Fibroblast of the aortic adventitia (primary cell): ENCODE results near the gene CSNK2A3. TPM values are rescaled to one million over a fixed set of nuclear protein-coding genes. Genes with fewer than 3 reads are reported as not detected.

Experiments used
- DNase-seq: peaks from one replicate; pipeline ENCODE4 v3.0.0-alpha.2; 2010; ENCODE audit warnings: low read depth
- H3K4me3 ChIP-seq: 2 replicates; pipeline ENCODE4 v1.5.1; 2011; ENCODE audit warnings: low read depth, mild to moderate bottlenecking, control low read depth, low read length, moderate library complexity
- total RNA-seq: library from RNA; depleted of rRNA; stranded (reverse); fragments of >200 nt; gene quantifications from 2 replicates; pipeline ENCODE4 v1.2.3, GENCODE V29; 2012; ENCODE audit warnings: low replicate concordance
- TF ChIP-seq, protein P1 (sequence below): IDR thresholded peaks from 2 replicates; pipeline ENCODE4 v1.5.1; 2011; ENCODE audit warnings: mild to moderate bottlenecking, low read length, control low read depth, inconsistent platforms; ENCODE audit not compliant: insufficient read depth

Gene CSNK2A3
- total RNA-seq, 1 donor: 1.6 TPM

DNA sequence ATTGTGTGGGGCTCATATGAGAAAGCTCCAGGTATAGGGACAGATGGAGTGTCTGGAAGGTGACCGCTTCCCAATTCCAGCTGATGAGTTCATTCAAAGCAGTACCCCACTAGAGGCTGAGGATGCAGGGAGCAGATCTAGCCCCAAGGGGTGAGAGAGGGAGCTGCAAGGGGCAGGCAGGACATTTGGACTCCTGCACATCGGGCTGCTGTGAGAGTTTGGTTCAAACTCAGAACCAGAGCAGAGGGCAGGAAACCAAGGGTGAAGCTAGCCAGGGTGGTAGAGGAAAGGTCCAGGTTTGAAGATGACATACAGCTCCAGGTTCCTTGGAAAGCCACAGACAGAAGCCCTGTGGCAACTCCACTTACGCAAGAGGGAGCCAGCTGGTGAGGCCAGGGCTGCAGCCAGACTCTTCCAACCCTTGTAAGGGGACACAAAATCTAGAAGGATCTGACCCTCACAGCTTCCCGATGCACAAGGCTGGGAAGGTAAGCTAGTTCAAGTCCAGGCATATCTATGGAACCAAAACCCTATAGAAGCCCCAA is 1.9 kb downstream of the CSNK2A3 start:
- TF ChIP-seq, protein P1, sequence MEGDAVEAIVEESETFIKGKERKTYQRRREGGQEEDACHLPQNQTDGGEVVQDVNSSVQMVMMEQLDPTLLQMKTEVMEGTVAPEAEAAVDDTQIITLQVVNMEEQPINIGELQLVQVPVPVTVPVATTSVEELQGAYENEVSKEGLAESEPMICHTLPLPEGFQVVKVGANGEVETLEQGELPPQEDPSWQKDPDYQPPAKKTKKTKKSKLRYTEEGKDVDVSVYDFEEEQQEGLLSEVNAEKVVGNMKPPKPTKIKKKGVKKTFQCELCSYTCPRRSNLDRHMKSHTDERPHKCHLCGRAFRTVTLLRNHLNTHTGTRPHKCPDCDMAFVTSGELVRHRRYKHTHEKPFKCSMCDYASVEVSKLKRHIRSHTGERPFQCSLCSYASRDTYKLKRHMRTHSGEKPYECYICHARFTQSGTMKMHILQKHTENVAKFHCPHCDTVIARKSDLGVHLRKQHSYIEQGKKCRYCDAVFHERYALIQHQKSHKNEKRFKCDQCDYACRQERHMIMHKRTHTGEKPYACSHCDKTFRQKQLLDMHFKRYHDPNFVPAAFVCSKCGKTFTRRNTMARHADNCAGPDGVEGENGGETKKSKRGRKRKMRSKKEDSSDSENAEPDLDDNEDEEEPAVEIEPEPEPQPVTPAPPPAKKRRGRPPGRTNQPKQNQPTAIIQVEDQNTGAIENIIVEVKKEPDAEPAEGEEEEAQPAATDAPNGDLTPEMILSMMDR: no peak
- H3K4me3 ChIP-seq: no peak overlapping the region
- no peak for DNase-seq

DNA sequence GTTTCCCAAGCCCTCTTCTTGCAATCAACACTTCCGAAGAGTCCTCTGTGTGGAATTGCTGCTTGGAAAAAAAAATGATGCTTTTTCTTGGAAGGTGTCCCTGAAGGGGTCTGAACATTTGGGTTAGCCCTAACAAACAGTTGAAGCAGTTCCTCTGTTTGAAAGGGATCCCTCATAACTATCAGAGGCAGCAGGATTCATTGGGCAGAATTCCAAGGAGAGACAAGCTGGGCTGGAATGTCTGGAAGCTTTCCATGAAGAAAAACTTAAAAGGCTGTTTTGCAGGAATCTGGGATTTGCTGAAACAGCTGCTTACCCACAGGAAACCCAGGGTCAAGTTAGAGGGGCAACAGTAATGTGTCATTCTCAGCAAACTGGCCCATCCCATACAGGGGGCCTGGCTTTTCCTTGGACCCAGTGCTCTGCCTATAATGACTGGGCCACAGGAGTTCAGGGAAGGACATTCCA is 3.1 kb downstream of the CSNK2A3 start:
- TF ChIP-seq, protein P1: no peak
- DNase-seq: peak; percentile 86
- H3K4me3 ChIP-seq: no peak overlapping the region

GRCh38 chr11:11349106-11349825 is 3.8 kb downstream of the CSNK2A3 start:
- DNase-seq: peak; percentile 18
- TF ChIP-seq, protein P1: no peak
- H3K4me3 ChIP-seq: no peak overlapping the region

DNA sequence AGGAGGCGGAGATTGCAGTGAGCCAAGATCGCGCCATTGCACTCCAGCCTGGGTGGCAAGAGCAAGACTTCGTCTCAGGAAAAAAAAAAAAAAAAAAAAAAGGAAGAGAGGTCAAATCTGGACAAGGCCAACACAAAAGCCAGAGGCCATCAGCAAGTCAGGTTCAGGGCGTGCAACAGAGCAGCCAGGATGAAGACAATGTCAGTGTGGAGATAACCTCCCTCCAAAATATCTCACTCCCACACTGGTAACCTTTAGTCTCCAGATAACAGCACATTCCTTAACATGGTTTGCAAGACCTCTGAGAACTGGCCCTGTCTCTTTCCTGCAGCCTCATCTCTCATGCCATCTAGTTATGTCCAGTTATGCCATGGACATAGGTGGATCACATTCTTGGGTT is 4.7 kb downstream of the CSNK2A3 start:
- DNase-seq: no peak
- TF ChIP-seq, protein P1: no peak
- H3K4me3 ChIP-seq: no peak overlapping the region

DNA sequence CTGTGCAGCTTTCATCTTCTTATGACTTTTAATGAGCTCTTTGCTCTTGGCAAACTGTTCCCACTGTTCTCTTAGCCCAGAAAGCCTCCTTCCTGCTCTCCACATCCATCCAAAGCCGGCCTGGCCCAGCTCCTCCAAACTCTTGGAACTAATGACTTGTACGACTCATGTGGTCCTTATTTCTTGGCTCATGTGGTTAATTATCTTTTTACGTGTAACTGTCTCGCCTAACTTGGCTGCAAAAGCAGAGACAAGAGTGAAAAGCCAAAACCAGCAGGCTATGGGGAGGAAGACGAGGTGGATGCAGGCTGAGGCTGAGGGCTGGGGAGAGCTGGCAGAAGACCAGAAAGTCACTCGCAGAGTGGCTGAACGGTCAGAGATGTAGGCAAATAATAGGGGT is 5.5 kb downstream of the CSNK2A3 start:
- TF ChIP-seq, protein P1: no peak
- no peak overlapping the region for H3K4me3 ChIP-seq
- DNase-seq: peak; percentile 11

DNA sequence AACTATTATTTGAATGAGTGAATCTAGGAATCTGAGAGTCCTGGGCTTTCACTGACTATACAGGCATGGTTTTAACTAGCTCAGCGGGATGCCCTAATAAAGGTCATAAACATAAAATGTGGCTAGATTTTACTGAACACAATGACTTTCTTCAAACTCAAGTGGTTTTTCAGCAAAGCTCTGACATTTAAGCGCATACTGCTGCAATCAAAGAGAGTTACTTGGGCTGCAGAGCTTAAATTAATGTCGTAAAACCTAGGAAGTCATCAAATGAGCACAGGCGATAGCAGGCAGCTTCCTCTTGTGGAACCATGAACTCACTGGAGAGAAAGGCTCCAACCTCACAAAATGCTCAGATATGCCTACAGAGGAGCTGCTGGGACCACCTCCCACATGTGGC is 6.7 kb downstream of the CSNK2A3 start:
- no peak for DNase-seq
- TF ChIP-seq, protein P1: no peak
- H3K4me3 ChIP-seq: no peak overlapping the region
